ENCODE results near the gene OR10X1. TPM values are rescaled to one million over a fixed set of nuclear protein-coding genes. Genes with fewer than 3 reads are reported as not detected.

OR10X1 gene
- total and polyA plus RNA-seq, 4 donors = not detected

- DNase-seq (ENCODE audit: low spot score) = no peak
- 53% methylated on average over 2 of the region's 2 CpGs for WGBS
- H3K27me3 ChIP-seq (ENCODE audit: control insufficient read depth in 4 of 4, insufficient read depth in 4 of 4, low read length in 3 of 4) = peaks cover 0 to 2% (median 0%) of the 10 kb centered on the region in 4 donors
- no peaks in the 10 kb centered on the region for H3K9me3 ChIP-seq (ENCODE audit: control insufficient read depth in 4 of 4, low read length in 3 of 4)
- TF ChIP-seq HNF4A (conservative IDR thresholded peaks at IDR 0.05) = no peak
- no peak overlapping the region for H3K9ac ChIP-seq (ENCODE audit: low read depth in 1 of 2, low read length in 2 of 2)
- H3K4me1 ChIP-seq (ENCODE audit: control insufficient read depth in 4 of 4, insufficient read depth in 4 of 4, low read length in 3 of 4) = no peaks in the 10 kb centered on the region
- no peak overlapping the region for H3K4me3 ChIP-seq (ENCODE audit: low read depth in 1 of 3, low read length in 3 of 3)
- H3K27ac ChIP-seq (ENCODE audit: low read depth in 1 of 2, low read length in 2 of 2) = no peak overlapping the region
- H3K36me3 ChIP-seq (ENCODE audit: control insufficient read depth in 4 of 4, insufficient read depth in 3 of 4, low read depth in 1 of 4, low read length in 3 of 4) = no peaks in the 10 kb centered on the region
Measured at GRCh38 chr1:158564608-158565007, 15.1 kb downstream of the OR10X1 start.

DNA sequence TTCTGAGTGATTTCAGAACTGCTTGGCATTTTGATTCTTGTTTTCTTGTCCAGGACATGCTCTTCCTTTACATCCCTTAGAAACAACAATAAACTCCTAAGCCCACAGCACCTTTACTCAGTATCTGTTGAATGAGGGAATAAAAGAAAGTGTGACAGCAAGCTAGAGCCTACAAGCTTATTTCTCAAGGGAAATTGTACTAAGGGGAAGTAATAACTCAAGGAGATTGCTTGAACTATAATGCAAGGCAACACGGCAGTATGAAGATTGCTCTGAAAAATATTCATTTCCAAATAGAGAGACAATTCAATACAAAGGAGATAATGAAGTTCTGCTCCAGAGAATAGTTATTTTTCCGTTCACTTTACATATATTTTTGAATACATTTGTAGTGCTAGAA, 15.8 kb downstream of the OR10X1 start:
- no peaks in the 10 kb centered on the region for H3K4me1 ChIP-seq (ENCODE audit: control insufficient read depth in 4 of 4, insufficient read depth in 4 of 4, low read length in 3 of 4)

More for the DNA sequence above, 15.8 kb downstream of the OR10X1 start:
- Histone ChIP-seq H3K9me3 (ENCODE audit: control insufficient read depth in 4 of 4, low read length in 3 of 4) (no peaks in the 10 kb centered on the region), H3K36me3 (ENCODE audit: control insufficient read depth in 4 of 4, insufficient read depth in 3 of 4, low read depth in 1 of 4, low read length in 3 of 4) (no peaks in the 10 kb centered on the region), H3K27ac (ENCODE audit: low read depth in 1 of 2, low read length in 2 of 2) (no peak overlapping the region), H3K9ac (ENCODE audit: low read depth in 1 of 2, low read length in 2 of 2) (no peak overlapping the region), H3K27me3 (ENCODE audit: control insufficient read depth in 4 of 4, insufficient read depth in 4 of 4, low read length in 3 of 4) (peaks cover 0 to 2% (median 0%) of the 10 kb centered on the region in 4 donors), H3K4me3 (ENCODE audit: low read depth in 1 of 3, low read length in 3 of 3) (no peak overlapping the region)
- WGBS = 62% methylated on average over 2 of the region's 2 CpGs
- no peak for DNase-seq (ENCODE audit: low spot score)
- no peak for TF ChIP-seq FOXA1 (IDR thresholded peaks at IDR 0.05)
- no peak for TF ChIP-seq REST (IDR thresholded peaks at IDR 0.05)
- no peak for TF ChIP-seq RAD21 (IDR thresholded peaks at IDR 0.05)
- TF ChIP-seq, protein P1, sequence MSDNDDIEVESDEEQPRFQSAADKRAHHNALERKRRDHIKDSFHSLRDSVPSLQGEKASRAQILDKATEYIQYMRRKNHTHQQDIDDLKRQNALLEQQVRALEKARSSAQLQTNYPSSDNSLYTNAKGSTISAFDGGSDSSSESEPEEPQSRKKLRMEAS (IDR thresholded peaks at IDR 0.05) = no peak
- no peak for TF ChIP-seq EGR1 (IDR thresholded peaks at IDR 0.05; ENCODE audit: low read depth in 2 of 2)
- TF ChIP-seq TAF1 (conservative IDR thresholded peaks at IDR 0.05) = no peak
- no peak for TF ChIP-seq RXRA (IDR thresholded peaks at IDR 0.05)
- no peak for TF ChIP-seq YY1 (IDR thresholded peaks at IDR 0.05)
- no peak for TF ChIP-seq SP1 (IDR thresholded peaks at IDR 0.05)
- TF ChIP-seq FOXA2 (IDR thresholded peaks at IDR 0.05) = no peak
- TF ChIP-seq JUND (IDR thresholded peaks at IDR 0.05) = no peak
- TF ChIP-seq, protein P2, sequence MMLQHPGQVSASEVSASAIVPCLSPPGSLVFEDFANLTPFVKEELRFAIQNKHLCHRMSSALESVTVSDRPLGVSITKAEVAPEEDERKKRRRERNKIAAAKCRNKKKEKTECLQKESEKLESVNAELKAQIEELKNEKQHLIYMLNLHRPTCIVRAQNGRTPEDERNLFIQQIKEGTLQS (IDR thresholded peaks at IDR 0.05) = no peak
- TF ChIP-seq NR2F2 (IDR thresholded peaks at IDR 0.05) = no peak
- TF ChIP-seq, protein P3, sequence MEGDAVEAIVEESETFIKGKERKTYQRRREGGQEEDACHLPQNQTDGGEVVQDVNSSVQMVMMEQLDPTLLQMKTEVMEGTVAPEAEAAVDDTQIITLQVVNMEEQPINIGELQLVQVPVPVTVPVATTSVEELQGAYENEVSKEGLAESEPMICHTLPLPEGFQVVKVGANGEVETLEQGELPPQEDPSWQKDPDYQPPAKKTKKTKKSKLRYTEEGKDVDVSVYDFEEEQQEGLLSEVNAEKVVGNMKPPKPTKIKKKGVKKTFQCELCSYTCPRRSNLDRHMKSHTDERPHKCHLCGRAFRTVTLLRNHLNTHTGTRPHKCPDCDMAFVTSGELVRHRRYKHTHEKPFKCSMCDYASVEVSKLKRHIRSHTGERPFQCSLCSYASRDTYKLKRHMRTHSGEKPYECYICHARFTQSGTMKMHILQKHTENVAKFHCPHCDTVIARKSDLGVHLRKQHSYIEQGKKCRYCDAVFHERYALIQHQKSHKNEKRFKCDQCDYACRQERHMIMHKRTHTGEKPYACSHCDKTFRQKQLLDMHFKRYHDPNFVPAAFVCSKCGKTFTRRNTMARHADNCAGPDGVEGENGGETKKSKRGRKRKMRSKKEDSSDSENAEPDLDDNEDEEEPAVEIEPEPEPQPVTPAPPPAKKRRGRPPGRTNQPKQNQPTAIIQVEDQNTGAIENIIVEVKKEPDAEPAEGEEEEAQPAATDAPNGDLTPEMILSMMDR (IDR thresholded peaks at IDR 0.05; ENCODE audit: low read depth, low read length, missing input control) = no peak
- TF ChIP-seq HNF4A (conservative IDR thresholded peaks at IDR 0.05) = no peak
- TF ChIP-seq, protein P4, sequence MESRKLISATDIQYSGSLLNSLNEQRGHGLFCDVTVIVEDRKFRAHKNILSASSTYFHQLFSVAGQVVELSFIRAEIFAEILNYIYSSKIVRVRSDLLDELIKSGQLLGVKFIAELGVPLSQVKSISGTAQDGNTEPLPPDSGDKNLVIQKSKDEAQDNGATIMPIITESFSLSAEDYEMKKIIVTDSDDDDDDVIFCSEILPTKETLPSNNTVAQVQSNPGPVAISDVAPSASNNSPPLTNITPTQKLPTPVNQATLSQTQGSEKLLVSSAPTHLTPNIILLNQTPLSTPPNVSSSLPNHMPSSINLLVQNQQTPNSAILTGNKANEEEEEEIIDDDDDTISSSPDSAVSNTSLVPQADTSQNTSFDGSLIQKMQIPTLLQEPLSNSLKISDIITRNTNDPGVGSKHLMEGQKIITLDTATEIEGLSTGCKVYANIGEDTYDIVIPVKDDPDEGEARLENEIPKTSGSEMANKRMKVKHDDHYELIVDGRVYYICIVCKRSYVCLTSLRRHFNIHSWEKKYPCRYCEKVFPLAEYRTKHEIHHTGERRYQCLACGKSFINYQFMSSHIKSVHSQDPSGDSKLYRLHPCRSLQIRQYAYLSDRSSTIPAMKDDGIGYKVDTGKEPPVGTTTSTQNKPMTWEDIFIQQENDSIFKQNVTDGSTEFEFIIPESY (IDR thresholded peaks at IDR 0.05) = no peak
- no peak for TF ChIP-seq HNF4G (IDR thresholded peaks at IDR 0.05)
- no peak for TF ChIP-seq GABPA (IDR thresholded peaks at IDR 0.05 in 1 of 2, conservative IDR thresholded peaks at IDR 0.05 in 1 of 2)
